ENCODE data around the gene NOTCH1.

The NOTCH1 gene

GRCh38 chr9:136544964-136545691 is 720 bp downstream of the NOTCH1 start:
- DNase-seq (ENCODE audit: low spot score) = peak; percentile 18

- peak; percentile 58 for DNase-seq (ENCODE audit: low spot score)
These were observed 1.3 kb downstream of the NOTCH1 start for GRCh38 chr9:136544548-136544963.

- peak; percentile 87 for DNase-seq (ENCODE audit: low spot score)
These were observed 1.9 kb downstream of the NOTCH1 start for GRCh38 chr9:136543830-136544547.

GRCh38 chr9:136543280-136543679 is 2.6 kb downstream of the NOTCH1 start:
- DNase-seq (ENCODE audit: low spot score) = no peak

- no peak for DNase-seq (ENCODE audit: low spot score)
These were observed 3.4 kb downstream of the NOTCH1 start for GRCh38 chr9:136542241-136543040.

GRCh38 chr9:136541709-136542108 is 4.1 kb downstream of the NOTCH1 start:
- no peak for DNase-seq (ENCODE audit: low spot score)

GRCh38 chr9:136541179-136541578 is 4.7 kb downstream of the NOTCH1 start:
- no peak for DNase-seq (ENCODE audit: low spot score)

- peak; percentile 90 for DNase-seq (ENCODE audit: low spot score)
These were observed 6.1 kb downstream of the NOTCH1 start for GRCh38 chr9:136539427-136540421.

GRCh38 chr9:136538599-136539426 is 7.0 kb downstream of the NOTCH1 start:
- DNase-seq (ENCODE audit: low spot score) = no peak

- DNase-seq (ENCODE audit: low spot score) = no peak
These were observed 7.8 kb downstream of the NOTCH1 start for GRCh38 chr9:136537896-136538598.

- no peak for DNase-seq (ENCODE audit: low spot score)
These were observed 8.4 kb downstream of the NOTCH1 start for GRCh38 chr9:136537411-136537810.

- no peak for DNase-seq (ENCODE audit: low spot score)
These were observed 9.1 kb downstream of the NOTCH1 start for GRCh38 chr9:136536721-136537241.

- no peak for DNase-seq (ENCODE audit: low spot score)
These were observed 9.7 kb downstream of the NOTCH1 start for GRCh38 chr9:136536051-136536720.

GRCh38 chr9:136535070-136535469 is 10.8 kb downstream of the NOTCH1 start:
- DNase-seq (ENCODE audit: low spot score) = no peak

- no peak for DNase-seq (ENCODE audit: low spot score)
These were observed 11.5 kb downstream of the NOTCH1 start for GRCh38 chr9:136534366-136534765.

- peak; percentile 79 for DNase-seq (ENCODE audit: low spot score)
These were observed 12.1 kb downstream of the NOTCH1 start for GRCh38 chr9:136533775-136534157.

GRCh38 chr9:136532799-136533774 is 12.8 kb downstream of the NOTCH1 start:
- peak; percentile 33 for DNase-seq (ENCODE audit: low spot score)
